Measurements from ENCODE around the gene POU3F2.

Gene POU3F2

DNA sequence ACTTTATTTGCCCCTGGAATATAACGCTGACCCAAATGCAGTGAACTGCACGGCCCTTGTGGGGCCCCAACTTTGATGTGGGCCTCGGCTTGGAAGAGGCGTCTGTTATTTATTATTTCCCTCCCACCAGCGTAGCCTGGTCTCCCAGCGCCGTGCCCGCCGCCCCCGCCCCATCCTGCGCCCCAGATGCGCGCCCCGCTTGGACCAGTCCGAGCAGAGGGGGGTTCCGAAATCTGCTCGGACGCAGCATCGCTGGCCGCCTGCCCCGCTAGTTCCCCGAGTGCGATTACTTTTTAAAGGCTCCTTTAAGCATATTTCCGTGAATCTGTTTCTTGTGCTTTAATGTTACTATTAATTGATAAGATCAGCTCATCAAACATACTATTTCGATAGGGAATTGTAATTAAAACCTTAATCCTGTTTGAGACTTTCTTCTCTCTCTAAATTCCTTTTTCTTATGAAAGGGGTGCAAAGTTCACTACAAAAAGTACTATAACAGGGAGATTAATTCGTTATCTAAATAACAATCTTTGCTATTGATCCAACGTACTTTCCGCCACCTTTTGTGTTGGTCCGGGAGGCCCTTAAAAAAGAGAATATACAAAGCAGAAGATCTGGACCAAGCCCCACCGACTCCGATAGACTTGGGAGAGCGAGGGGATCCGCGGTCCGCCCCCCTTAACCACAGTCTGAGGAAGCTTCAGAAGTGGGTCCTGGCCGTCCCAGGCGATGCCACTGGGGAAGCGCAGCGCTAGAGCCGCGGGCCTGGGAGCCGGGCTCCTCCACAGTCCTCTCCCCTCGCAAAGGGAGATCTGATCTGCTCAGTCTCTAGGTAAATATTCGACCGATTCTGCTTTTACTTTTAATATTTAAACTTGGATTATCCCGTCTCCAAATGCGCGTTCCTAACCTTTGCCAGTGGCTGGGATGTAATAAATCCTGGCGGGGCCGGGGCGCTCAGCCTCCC is 10.2 kb downstream of the POU3F2 start:
- DNase-seq (ENCODE audit: low read depth), result no peak

DNA sequence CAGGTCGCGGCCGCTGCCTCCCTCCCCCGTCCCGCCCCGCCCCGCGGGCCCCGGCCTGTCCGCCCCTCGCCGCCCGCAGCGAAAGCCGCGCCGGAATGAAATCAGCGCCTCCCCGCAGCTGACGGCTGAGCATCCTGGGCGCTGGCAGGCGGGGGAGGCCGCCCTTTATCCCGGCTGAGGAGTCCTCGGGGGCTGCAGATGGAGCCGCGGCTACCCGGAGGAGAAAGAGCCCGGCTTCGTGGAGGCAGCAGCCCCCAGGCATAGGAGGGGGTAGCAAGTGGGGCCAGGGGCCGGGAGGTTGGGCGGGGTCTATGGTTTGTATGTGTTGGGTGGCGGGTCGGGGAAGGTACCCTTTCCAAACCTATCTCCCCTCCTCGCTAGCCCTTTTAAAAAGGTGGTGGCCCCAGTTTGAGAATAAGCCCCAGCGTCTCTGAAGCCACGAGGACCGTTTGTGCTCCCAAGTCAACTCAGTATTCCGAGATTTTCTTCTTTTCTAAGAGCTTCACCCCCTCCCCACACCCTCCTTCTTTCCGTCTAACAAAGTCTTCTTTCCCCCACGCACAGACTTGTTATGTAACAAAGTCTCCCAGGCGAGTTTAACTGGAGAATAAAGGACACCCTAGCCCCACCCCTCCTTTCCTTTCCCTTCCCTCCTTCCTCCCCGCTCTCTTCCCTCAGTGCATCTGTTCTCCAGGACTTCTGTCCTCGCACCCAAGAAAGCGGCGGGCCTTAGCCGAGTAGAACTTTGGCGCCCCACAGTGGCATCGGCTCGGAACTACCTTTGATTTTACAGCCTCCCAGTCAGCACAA is 11.0 kb downstream of the POU3F2 start:
- peak; percentile 74 for DNase-seq (ENCODE audit: low read depth)

DNA sequence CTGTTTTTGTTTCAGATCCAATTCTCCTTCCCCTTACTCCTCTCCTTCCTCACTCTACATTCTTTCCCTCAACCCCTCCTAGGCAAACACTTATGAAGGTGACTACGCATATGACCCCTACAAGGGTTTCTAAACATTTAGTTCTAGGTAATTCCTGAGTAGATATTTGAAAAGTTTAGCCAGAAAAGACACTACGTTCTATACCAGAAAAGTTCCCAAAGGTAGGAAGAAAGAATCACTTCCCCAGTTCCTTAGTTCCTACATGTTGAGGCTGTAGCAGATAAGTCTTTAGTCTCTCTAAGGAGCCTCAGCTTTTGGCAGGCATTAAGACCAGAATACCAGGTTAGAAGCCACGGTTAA is 11.6 kb downstream of the POU3F2 start:
- DNase-seq (ENCODE audit: low read depth), result no peak

DNA sequence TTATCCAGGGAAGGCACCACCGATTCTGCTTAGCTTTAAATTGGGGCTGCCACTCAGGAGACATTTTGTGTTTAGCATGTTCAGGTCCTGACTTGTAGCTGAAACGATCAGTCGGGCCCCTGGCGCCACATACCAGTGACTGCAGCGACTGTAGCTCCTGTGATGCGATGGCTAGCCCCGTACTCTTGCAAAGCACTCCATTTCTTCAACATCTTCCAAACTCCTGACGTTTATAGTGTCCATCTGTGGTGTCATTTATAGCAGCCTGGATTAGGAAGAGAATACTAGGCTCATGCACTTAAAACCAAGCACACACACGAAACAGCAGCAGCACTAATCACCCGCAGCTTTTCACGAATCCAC is 13.0 kb downstream of the POU3F2 start:
- no peak for DNase-seq (ENCODE audit: low read depth)

DNA sequence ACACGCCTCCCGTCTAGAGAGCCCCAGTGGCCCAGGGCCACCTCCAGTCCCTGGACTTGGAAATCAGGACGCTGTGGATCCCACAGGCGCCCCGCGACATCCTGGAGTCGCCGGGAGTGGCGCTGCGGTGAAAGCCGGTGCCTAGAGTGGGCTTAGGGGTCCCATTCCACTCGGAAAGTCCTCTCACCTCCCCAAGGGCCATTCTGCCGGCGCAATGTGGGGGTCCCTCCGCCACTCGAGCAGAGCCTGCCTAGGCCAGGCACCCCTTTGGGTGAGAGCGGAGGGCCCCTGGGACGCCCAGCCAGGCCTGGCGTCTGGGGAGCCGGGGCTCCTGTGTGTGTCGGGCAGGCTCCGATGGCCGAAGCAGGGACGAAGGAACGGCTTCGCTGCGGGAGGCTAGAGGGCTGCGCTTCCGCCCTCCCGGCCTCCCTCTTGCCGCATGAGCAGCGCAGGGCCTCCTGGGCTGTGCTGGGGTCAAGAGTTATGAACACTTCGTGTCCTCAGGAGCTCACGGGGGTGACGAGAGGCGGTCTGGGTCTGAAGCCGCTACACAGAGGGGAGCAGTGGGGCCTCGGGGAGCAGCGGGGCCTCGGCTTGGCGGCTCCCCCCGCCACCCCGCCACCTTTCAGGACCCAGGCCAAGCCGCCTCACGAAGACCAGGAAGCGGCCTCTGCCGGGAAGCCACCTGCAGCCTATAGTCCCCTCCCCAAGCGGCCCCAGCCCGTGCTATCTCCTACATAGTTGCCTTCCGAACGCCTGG is 13.6 kb downstream of the POU3F2 start:
- DNase-seq (ENCODE audit: low read depth), result no peak

DNA sequence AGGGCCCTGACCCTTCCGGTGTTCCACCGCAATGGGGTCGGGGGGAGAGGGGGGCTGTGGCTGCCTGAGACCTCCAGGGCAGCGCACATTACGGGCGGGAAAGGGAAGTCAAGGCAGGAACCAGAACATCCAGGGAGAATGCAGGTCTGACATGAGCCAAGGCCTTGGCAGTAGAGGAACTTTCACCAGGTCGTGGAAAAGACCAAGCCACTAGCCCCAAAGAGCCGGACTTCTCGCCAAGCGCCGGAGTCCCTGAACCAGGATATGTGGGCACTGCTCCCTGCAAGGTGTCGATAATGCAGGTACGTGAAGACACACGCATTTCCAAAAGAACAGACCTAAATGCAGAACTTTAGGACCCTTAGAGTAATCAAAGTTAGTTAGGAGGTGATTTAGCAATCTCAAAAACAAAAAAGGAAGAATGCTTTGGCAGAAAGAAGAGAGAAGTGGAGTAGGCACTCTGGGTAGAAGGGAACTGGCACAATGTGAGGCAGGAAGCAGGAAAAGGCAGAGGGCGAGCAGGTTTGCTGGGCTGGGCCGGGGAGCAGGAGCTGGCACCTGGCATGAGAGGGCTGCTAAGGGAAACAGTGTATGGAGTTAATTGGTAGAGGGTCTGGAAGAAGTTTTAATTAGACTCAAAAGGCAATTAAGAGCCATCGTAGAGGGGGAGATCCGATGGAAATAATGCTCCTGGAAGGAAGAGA is 14.3 kb downstream of the POU3F2 start:
- DNase-seq (ENCODE audit: low read depth), result no peak

DNA sequence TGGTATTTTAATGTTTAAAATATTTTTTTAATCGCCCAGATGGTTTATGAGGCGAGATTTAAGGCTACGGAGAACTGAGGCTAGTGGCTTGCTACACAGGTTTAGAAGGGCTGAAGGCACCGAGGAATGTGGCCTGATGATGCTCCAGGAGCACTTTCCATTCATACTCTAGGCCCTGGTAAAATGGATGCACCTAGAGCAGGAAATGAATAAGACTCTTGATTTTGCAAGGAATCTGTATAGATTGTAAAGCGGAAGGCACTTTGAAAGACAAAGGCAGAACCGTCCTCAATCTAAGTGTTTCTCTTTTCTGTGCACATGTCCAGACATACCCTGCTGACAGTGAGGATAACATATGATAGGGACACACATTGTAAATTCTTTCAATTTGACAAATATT is 30.1 kb downstream of the POU3F2 start:
- no peak for DNase-seq (ENCODE audit: low read depth)

DNA sequence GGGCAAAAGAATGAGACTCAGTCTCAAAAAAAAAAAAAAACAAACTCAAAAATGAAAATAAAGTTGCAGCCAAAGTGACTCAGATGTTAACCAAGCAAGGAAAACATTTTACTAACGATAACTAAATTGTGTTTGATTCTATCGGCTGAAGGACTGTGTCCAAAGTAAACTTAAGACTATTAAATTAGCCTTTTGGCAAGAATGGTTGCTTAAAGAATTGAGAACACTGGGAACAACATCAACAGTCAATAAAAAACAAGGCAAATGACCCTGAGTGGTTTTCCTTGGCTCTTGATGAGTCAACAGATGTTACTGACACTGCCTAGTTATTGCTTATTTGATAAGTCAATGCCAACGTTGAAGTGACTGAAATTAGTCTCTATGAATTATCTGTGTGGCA is 36.7 kb downstream of the POU3F2 start:
- DNase-seq (ENCODE audit: low read depth), result peak; percentile 26

DNA sequence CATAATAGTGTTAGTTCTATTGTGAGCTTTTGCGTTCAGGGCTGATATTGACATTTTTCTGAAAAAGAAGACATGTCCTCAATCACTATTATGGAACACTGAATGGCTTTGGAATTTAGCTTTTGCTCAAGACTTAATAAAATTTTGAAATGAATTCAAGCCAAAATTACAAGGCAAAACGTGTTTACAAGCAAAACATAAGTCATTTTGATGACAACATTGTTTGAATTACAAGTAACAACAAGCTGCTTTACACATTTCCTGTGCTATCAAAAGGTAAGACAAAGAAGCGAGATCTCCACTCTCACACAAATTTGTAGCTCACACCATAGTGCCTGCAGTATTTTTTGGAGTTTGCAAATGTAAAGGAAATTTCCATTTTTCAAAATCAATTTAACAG is 37.4 kb downstream of the POU3F2 start:
- DNase-seq (ENCODE audit: low read depth), result no peak

DNA sequence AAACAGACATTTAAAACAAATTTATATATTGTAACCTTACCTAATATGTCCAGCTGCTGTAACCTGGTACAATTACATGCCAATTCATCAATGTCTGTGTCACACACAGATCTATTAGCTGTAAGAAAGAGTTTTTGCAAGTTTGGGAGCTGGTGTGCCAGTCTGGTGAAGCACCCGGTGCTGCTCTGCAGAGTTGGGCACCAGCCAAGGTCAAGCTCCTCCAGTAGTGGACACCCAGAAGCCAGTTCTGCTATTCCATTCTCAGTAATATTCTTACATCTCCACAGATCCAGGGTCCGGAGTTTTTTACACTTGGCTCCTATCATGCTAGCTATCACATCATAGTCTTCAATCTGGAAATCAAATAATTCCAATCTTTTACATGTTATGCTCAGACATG is 41.0 kb downstream of the POU3F2 start:
- DNase-seq (ENCODE audit: low read depth), result no peak

DNA sequence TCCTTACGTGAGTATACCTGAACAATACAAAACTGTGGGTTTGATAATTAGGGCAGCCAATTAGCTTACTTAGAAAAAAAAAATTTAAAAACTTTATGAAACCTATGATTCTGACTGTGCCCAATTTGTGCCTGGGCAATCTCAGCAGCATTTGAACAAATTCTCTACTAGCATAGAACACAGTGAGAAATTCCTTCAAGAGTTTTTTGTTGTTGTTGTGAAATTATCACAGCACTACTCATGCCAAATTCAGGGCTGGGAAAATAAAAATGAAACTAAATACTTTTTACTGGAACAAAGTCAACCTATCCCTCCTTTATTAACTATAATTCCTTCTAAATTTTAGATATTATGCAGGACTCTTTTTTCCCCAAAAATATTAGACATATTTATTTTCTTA is 42.9 kb downstream of the POU3F2 start:
- DNase-seq (ENCODE audit: low read depth), result no peak

DNA sequence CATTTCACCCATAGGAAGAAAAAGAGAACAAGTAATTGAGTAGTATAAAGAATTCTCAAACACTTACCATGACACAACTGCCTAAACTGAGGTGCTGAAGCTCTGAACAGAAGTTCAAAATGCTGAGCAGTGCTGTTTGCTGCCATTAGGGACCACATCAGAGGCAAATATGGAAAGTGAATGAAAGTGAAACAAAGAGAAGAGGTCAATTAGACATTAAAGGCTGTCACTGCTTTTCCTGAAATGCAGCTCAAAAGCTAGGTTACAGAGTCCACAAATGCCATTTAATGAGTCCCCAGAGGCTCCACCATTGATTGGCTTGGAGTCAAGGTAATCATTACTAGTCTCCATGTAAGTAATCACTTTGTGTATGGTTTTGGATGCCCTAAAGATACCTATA is 46.1 kb downstream of the POU3F2 start:
- no peak for DNase-seq (ENCODE audit: low read depth)

DNA sequence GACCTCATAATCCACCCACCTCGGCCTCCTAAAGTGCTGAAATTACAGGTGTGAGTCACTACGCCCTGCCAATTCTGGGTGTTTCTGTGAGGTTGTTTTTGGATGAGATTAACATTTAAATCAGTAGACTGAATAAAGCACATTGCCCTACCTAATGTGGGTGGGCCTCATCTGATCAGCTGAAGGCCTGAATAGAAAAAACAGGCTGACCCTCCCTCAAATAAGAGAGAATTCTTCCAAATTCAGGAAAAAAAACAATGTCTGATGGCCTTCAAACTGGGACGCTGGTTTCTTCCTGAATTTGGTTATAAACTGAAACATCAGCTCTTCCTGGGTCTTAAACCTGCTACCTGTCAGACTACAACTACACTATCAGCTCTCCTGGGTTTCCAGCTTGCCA is 51.0 kb downstream of the POU3F2 start:
- no peak for DNase-seq (ENCODE audit: low read depth)

DNA sequence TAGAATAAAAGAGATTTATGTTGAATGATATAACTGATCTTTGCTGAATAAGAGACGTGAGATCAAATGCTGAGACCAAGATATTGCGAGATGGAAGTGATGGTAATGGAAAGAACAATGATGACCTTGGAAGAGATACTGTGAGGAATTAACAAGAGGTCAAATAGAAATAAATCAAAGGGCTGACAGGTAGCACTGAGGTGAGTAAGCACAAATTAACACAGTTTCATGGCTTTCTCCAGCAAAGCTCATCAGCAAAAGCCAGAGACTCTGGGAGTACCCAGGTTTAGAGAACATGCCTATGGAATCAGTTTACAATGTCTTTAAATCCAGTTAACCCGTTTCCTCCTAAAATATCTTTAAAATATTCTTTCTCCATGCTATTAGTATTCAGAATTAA is 53.3 kb downstream of the POU3F2 start:
- no peak for DNase-seq (ENCODE audit: low read depth)
